H9 (cell line): ENCODE data around the gene SPRR3. TPM values are rescaled to one million over a fixed set of nuclear protein-coding genes. Genes with fewer than 3 reads are reported as not detected.

Source experiments
- DNase-seq: peaks from one replicate; pipeline ENCODE4 v3.0.0-alpha.2; 2017
- H2AFZ ChIP-seq: one replicate; pipeline ENCODE4 v1.6.1; 2013; ENCODE audit warnings: mild to moderate bottlenecking, low read length, control low read depth, moderate library complexity
- H2AK5ac ChIP-seq: 2 replicates; pipeline ENCODE4 v1.6.1; 2013; ENCODE audit warnings: low read length, control low read depth, mixed read lengths; ENCODE audit not compliant: insufficient read length
- H2BK120ac ChIP-seq: one replicate; pipeline ENCODE4 v1.6.1; 2013; ENCODE audit warnings: low read depth, mild to moderate bottlenecking, low read length, control low read depth, inconsistent platforms; ENCODE audit not compliant: poor library complexity, severe bottlenecking
- H2BK12ac ChIP-seq: 2 replicates; pipeline ENCODE4 v1.6.1; 2013; ENCODE audit warnings: low read length, control low read depth, mixed read lengths, low read depth; ENCODE audit not compliant: insufficient read length
- H2BK15ac ChIP-seq: 2 replicates; pipeline ENCODE4 v1.6.1; 2013; ENCODE audit warnings: low read depth, low read length, control low read depth
- H2BK20ac ChIP-seq: one replicate; pipeline ENCODE4 v1.6.1; 2013; ENCODE audit warnings: low read depth, mild to moderate bottlenecking, low read length, control low read depth, inconsistent platforms; ENCODE audit not compliant: poor library complexity, severe bottlenecking
- H2BK5ac ChIP-seq: 2 replicates; pipeline ENCODE4 v1.6.1; 2013; ENCODE audit warnings: low read length, control low read depth, mixed read lengths; ENCODE audit not compliant: insufficient read length
- H3K14ac ChIP-seq: 2 replicates; pipeline ENCODE4 v1.6.1; 2013; ENCODE audit warnings: low read length, control low read depth; ENCODE audit not compliant: insufficient read depth
- H3K18ac ChIP-seq: 2 replicates; pipeline ENCODE4 v1.6.1; 2013; ENCODE audit warnings: low read depth, mild to moderate bottlenecking, mixed read lengths, low read length, control low read depth; ENCODE audit not compliant: insufficient read length
- H3K23ac ChIP-seq: 2 replicates; pipeline ENCODE4 v1.6.1; 2013; ENCODE audit warnings: low read length, control low read depth, mixed read lengths, low read depth; ENCODE audit not compliant: insufficient read length
- H3K23me2 ChIP-seq: 2 replicates; pipeline ENCODE4 v1.6.1; 2013; ENCODE audit warnings: low read depth, mild to moderate bottlenecking, mixed read lengths, low read length, control low read depth; ENCODE audit not compliant: insufficient read length, poor library complexity, severe bottlenecking
- H3K27ac ChIP-seq: 2 replicates; pipeline ENCODE4 v1.5.1; 2013; ENCODE audit warnings: low read length, control low read depth, mixed read lengths, low read depth; ENCODE audit not compliant: insufficient read length
- H3K27me3 ChIP-seq: 2 replicates; pipeline ENCODE4 v1.6.1; 2013; ENCODE audit warnings: low read length, control low read depth, inconsistent platforms; ENCODE audit not compliant: insufficient read depth
- H3K4ac ChIP-seq: 2 replicates; pipeline ENCODE4 v1.6.1; 2013; ENCODE audit warnings: low read depth, mild to moderate bottlenecking, control low read depth, inconsistent platforms, low read length, moderate library complexity
- H3K4me1 ChIP-seq: 2 replicates; pipeline ENCODE4 v1.6.1; 2013; ENCODE audit warnings: low read length, control low read depth, inconsistent platforms; ENCODE audit not compliant: insufficient read depth
- H3K4me2 ChIP-seq: 2 replicates; pipeline ENCODE4 v1.6.1; 2013; ENCODE audit warnings: low read length, control low read depth, mixed read lengths; ENCODE audit not compliant: insufficient read length, insufficient read depth
- H3K56ac ChIP-seq: 2 replicates; pipeline ENCODE4 v1.6.1; 2013; ENCODE audit warnings: low read depth, mild to moderate bottlenecking, mixed read lengths, low read length, control low read depth; ENCODE audit not compliant: insufficient read length
- H3K79me1 ChIP-seq: 2 replicates; pipeline ENCODE4 v1.6.1; 2013; ENCODE audit warnings: low read depth, mild to moderate bottlenecking, moderate library complexity, low read length, control low read depth, inconsistent platforms; ENCODE audit not compliant: insufficient read depth, poor library complexity, severe bottlenecking
- H3K79me2 ChIP-seq: 2 replicates; pipeline ENCODE4 v1.6.1; 2013; ENCODE audit warnings: low read length, control low read depth, inconsistent platforms; ENCODE audit not compliant: insufficient read depth
- H3K9ac ChIP-seq: 2 replicates; pipeline ENCODE4 v1.6.1; 2013; ENCODE audit warnings: low read length, control low read depth, mixed read lengths; ENCODE audit not compliant: insufficient read length; ENCODE audit errors: extremely low read depth
- H3K9me3 ChIP-seq: one replicate; pipeline ENCODE4 v1.6.1; 2013; ENCODE audit warnings: low read depth, low read length, inconsistent platforms; ENCODE audit not compliant: control insufficient read depth
- H3T11ph ChIP-seq: one replicate; pipeline ENCODE4 v1.6.1; 2013; ENCODE audit warnings: mild to moderate bottlenecking, low read length, control low read depth, inconsistent platforms
- H4K20me1 ChIP-seq: one replicate; pipeline ENCODE4 v1.6.1; 2013; ENCODE audit not compliant: control insufficient read depth, insufficient read length, insufficient read depth
- H4K5ac ChIP-seq: 2 replicates; pipeline ENCODE4 v1.6.1; 2013; ENCODE audit warnings: low read depth, mild to moderate bottlenecking, mixed read lengths, low read length, control low read depth; ENCODE audit not compliant: insufficient read length
- H4K8ac ChIP-seq: replicated peaks from 2 replicates; pipeline ENCODE4 v1.6.1; 2013; ENCODE audit warnings: low read length, control low read depth, mixed read lengths, low read depth; ENCODE audit not compliant: insufficient read length
- H4K91ac ChIP-seq: 2 replicates; pipeline ENCODE4 v1.6.1; 2013; ENCODE audit warnings: low read depth, mild to moderate bottlenecking, moderate library complexity, mixed read lengths, low read length, control low read depth; ENCODE audit not compliant: insufficient read length
- H3K27ac Mint-ChIP-seq, 3 experiments: 2 replicates in 2 of 3; 3 replicates in 1 of 3; pipeline ENCODE4 v1.8.0; 2020 to 2021; ENCODE audit warnings: mixed read lengths in 3 of 3, mild to moderate bottlenecking in 1 of 3, moderate library complexity in 1 of 3
- H3K27me3 Mint-ChIP-seq: 2 replicates; pipeline ENCODE4 v1.8.0; 2021; ENCODE audit warnings: low read depth, mild to moderate bottlenecking, moderate library complexity, mixed read lengths
- H3K36me3 Mint-ChIP-seq, 3 experiments: 2 replicates in 2 of 3; 3 replicates in 1 of 3; pipeline ENCODE4 v1.8.0; 2020 to 2021; ENCODE audit warnings: low read depth in 3 of 3, mixed read lengths in 3 of 3; ENCODE audit not compliant: insufficient read depth in 1 of 3
- H3K4me1 Mint-ChIP-seq, 2 experiments: 2 replicates each; pipeline ENCODE4 v1.8.0; 2020; ENCODE audit warnings: mixed read lengths in 2 of 2
- H3K4me3 Mint-ChIP-seq, 2 experiments: 2 replicates in 1 of 2; 3 replicates in 1 of 2; pipeline ENCODE4 v1.8.0; 2020 to 2021; ENCODE audit warnings: mild to moderate bottlenecking in 2 of 2, mixed read lengths in 2 of 2, moderate library complexity in 1 of 2
- H3K9me3 Mint-ChIP-seq, 2 experiments: 2 replicates in 1 of 2; 3 replicates in 1 of 2; pipeline ENCODE4 v1.8.0; 2020; ENCODE audit warnings: mild to moderate bottlenecking in 2 of 2, mixed read lengths in 2 of 2, moderate library complexity in 1 of 2
- CTCF ChIP-seq: fragments of 200-600 bp; sonication (generic); conservative IDR thresholded peaks from 3 replicates; pipeline ENCODE4 v1.8.0; 2021; ENCODE audit warnings: antibody characterized with exemption, mild to moderate bottlenecking
- WGBS: extraction: QIAGEN DNeasy Blood & Tissue Kit; methylation state at CpG from one replicate; pipeline ENCODE4 v1.1.7; 2013; ENCODE audit warnings: missing lambda C conversion rate, low lambda C conversion rate, mixed read lengths; ENCODE audit not compliant: insufficient read length; ENCODE audit errors: extremely low coverage; 5-methylcytosine and 5-hydroxymethylcytosine counted together
- total RNA-seq: library from RNA; stranded (reverse); gene quantifications from 2 replicates; pipeline ENCODE4 v1.2.1, GENCODE V29; 2021

Gene SPRR3
- total RNA-seq, 1 experiment from 2014 or later, result not detected

- no peak overlapping the region for H3T11ph ChIP-seq
- no peak overlapping the region for H3K4me3 Mint-ChIP-seq
- H3K36me3 Mint-ChIP-seq, result no peaks in the 10 kb centered on the region
- no peaks in the 10 kb centered on the region for H3K4me1 ChIP-seq
- H3K23ac ChIP-seq, result no peak overlapping the region
- no peak overlapping the region for H3K56ac ChIP-seq
- no peak overlapping the region for H3K27ac Mint-ChIP-seq
- no peaks in the 10 kb centered on the region for H3K79me2 ChIP-seq
- H3K79me1 ChIP-seq, result no peaks in the 10 kb centered on the region
- H3K9ac ChIP-seq, result no peak overlapping the region
- no peak overlapping the region for H2AK5ac ChIP-seq
- H3K9me3 Mint-ChIP-seq, result peaks cover 4 to 22% of the 10 kb centered on the region in 2 experiments
- H2BK12ac ChIP-seq, result no peak overlapping the region
- H3K4me2 ChIP-seq, result no peak overlapping the region
- no peak for DNase-seq
- peaks cover 6% of the 10 kb centered on the region for H3K27me3 Mint-ChIP-seq
- no peaks in the 10 kb centered on the region for H3K23me2 ChIP-seq
- no peaks in the 10 kb centered on the region for H3K27me3 ChIP-seq
- H2BK15ac ChIP-seq, result no peak overlapping the region
- no peak overlapping the region for H2BK120ac ChIP-seq
- no peak for TF ChIP-seq CTCF
- no peaks in the 10 kb centered on the region for H3K9me3 ChIP-seq
- no peak overlapping the region for H2AFZ ChIP-seq
- H4K20me1 ChIP-seq, result no peaks in the 10 kb centered on the region
- no peaks in the 10 kb centered on the region for H3K4me1 Mint-ChIP-seq
- no CpG with 5 or more reads among the region's 2 CpGs for WGBS
- no peak overlapping the region for H4K5ac ChIP-seq
- no peak overlapping the region for H3K4ac ChIP-seq
- H2BK20ac ChIP-seq, result no peak overlapping the region
- no peak overlapping the region for H4K91ac ChIP-seq
- H3K27ac ChIP-seq, result no peak overlapping the region
- H3K18ac ChIP-seq, result no peak overlapping the region
- no peak overlapping the region for H3K14ac ChIP-seq
- no peak overlapping the region for H2BK5ac ChIP-seq
- no peak overlapping the region for H4K8ac ChIP-seq
These were observed 32.5 kb upstream of the SPRR3 start for GRCh38 chr1:152969036-152969435.
